ENCODE data around the gene AMBRA1.
A peak's percentile ranks its signal among the peaks of the same experiment; 100 is the strongest.

The AMBRA1 gene

GRCh38 chr11:46564459-46564858 is 29.4 kb downstream of the AMBRA1 start:
- no peak for DNase-seq

GRCh38 chr11:46562527-46562926 is 31.3 kb downstream of the AMBRA1 start:
- no peak for DNase-seq

GRCh38 chr11:46560300-46560991 is 33.4 kb downstream of the AMBRA1 start:
- DNase-seq = no peak

GRCh38 chr11:46559815-46560214 is 34.0 kb downstream of the AMBRA1 start:
- DNase-seq = no peak

GRCh38 chr11:46557684-46558151 is 36.1 kb downstream of the AMBRA1 start:
- no peak for DNase-seq

GRCh38 chr11:46555267-46556054 is 38.4 kb downstream of the AMBRA1 start:
- no peak for DNase-seq

- no peak for DNase-seq
These were observed 39.3 kb downstream of the AMBRA1 start for GRCh38 chr11:46554213-46555147.

GRCh38 chr11:46553814-46554212 is 40.0 kb downstream of the AMBRA1 start:
- DNase-seq = no peak

- no peak for DNase-seq
These were observed 42.6 kb downstream of the AMBRA1 start for GRCh38 chr11:46551261-46551660.

GRCh38 chr11:46547579-46547978 is 46.2 kb downstream of the AMBRA1 start:
- no peak for DNase-seq

- DNase-seq = no peak
These were observed 50.3 kb downstream of the AMBRA1 start for GRCh38 chr11:46543564-46543963.

- no peak for DNase-seq
These were observed 52.0 kb downstream of the AMBRA1 start for GRCh38 chr11:46541593-46542371.

GRCh38 chr11:46540807-46541206 is 53.0 kb downstream of the AMBRA1 start:
- DNase-seq = no peak

GRCh38 chr11:46537537-46538295 is 56.1 kb downstream of the AMBRA1 start:
- peak; percentile 74 for DNase-seq

GRCh38 chr11:46537121-46537520 is 56.7 kb downstream of the AMBRA1 start:
- no peak for DNase-seq

GRCh38 chr11:46535688-46536087 is 58.1 kb downstream of the AMBRA1 start:
- DNase-seq = no peak

GRCh38 chr11:46534711-46535110 is 59.1 kb downstream of the AMBRA1 start:
- DNase-seq = no peak

GRCh38 chr11:46533396-46534100 is 60.3 kb downstream of the AMBRA1 start:
- DNase-seq = no peak

- DNase-seq = no peak
These were observed 63.8 kb downstream of the AMBRA1 start for GRCh38 chr11:46529928-46530574.
